ENCODE data around the gene FCRLB. TPM values are rescaled to one million over a fixed set of nuclear protein-coding genes. Genes with fewer than 3 reads are reported as not detected.

FCRLB gene
- total RNA-seq, 4 donors from 2014 or later = 0.40 to 0.57 TPM; not detected in 2

Small RNAs within 50 kb of the gene (small RNA-seq; reads per million reads assigned to genes)
- gene RF00019 (0 reads per million in 2 donors), gene RN7SL466P (0 reads per million in 2 donors)

Other genes starting within 250 kb of the FCRLB start
- gene FCGR2A, start 216.1 kb upstream of the FCRLB start, total RNA-seq = 10 to 100 TPM in 1 of 4 donors, 1 to 10 TPM in 3; 3.3 to 14.3 (median 5.9) TPM
- gene HSPA6, start 197.0 kb upstream of the FCRLB start, total RNA-seq = 1 to 10 TPM in 2 of 4 donors, under 1 TPM in 2; 0.35 to 5.8 (median 0.91) TPM
- gene FCGR3A, start 171.7 kb upstream of the FCRLB start, total RNA-seq = 1 to 10 TPM in 1 of 4 donors, under 1 TPM in 1, not detected in 2; 0.53 to 2.8 TPM
- gene FCGR3B, start 90.4 kb upstream of the FCRLB start, total RNA-seq = 1 to 10 TPM in 1 of 4 donors, not detected in 3; 6.6 TPM
- gene FCGR2B, start 58.4 kb upstream of the FCRLB start, total RNA-seq = 10 to 100 TPM in 2 of 4 donors, 1 to 10 TPM in 1, under 1 TPM in 1; 0.95 to 50.3 (median 10.8) TPM
- 10 to 100 TPM in 1 of 4 donors, 1 to 10 TPM in 1, under 1 TPM in 1, not detected in 1; 0.85 to 47.0 (median 5.0) TPM for gene FCRLA, start 14.3 kb upstream of the FCRLB start, total RNA-seq
- 10 to 100 TPM in 3 of 4 donors, 1 to 10 TPM in 1; 7.7 to 23.1 (median 16.3) TPM for gene DUSP12, start 28.2 kb downstream of the FCRLB start, total RNA-seq
- 10 to 100 TPM; 15.5 to 21.4 (median 20.8) TPM for gene ATF6, start 44.8 kb downstream of the FCRLB start, total RNA-seq